IMR-90 (cell line): ENCODE results near the gene NUDT1. TPM values are rescaled to one million over a fixed set of nuclear protein-coding genes. Genes with fewer than 3 reads are reported as not detected.
A peak's percentile ranks its signal among the peaks of the same experiment; 100 is the strongest.

Experiments used
- ATAC-seq: fragments of 200-7000 bp; cut with Tn5 transposase; 2 replicates; pipeline ENCODE4 v1.9.1; 2020; ENCODE audit warnings: low read depth, mild to moderate bottlenecking, moderate library complexity
- BruUV-seq: library from RNA; stranded (reverse); fragments of 400-500 nt; replicated peaks from 2 replicates; lab custom pipeline; 2021; lab: Mats Ljungman, UMichigan
- CTCF ChIA-PET: fragments of 300-600 bp; formaldehyde crosslinking; extraction: SDS; loops from one replicate; lab custom pipeline; 2021; ENCODE audit warnings: antibody characterized with exemption; lab: Yijun Ruan, JAX
- POLR2A ChIA-PET: fragments of 300-600 bp; sonication (Branson Sonifier 250); formaldehyde crosslinking; loops from one replicate; lab custom pipeline; 2022; ENCODE audit warnings: antibody characterized with exemption; ENCODE audit not compliant: unreplicated experiment; lab: Charles Lee
- DNase-seq: peaks from one replicate; pipeline ENCODE4 v3.0.0; 2013
- H2AFZ ChIP-seq: replicated peaks from 2 replicates; pipeline ENCODE3; 2013; ENCODE audit warnings: low read length, mild to moderate bottlenecking; ENCODE audit not compliant: poor library complexity
- H2AK5ac ChIP-seq: 2 replicates; pipeline ENCODE4 v1.6.1; 2013; ENCODE audit warnings: low read depth, low read length, inconsistent platforms
- H2AK9ac ChIP-seq: replicated peaks from 2 replicates; pipeline ENCODE3; 2013; ENCODE audit warnings: mild to moderate bottlenecking, low read depth, low read length, moderate library complexity; ENCODE audit not compliant: poor library complexity
- H2BK120ac ChIP-seq: 2 replicates; pipeline ENCODE4 v1.6.1; 2013; ENCODE audit warnings: low read depth, low read length, inconsistent platforms
- H2BK15ac ChIP-seq: 3 replicates; pipeline ENCODE4 v1.6.1; 2013; ENCODE audit warnings: low read depth, low read length, inconsistent platforms
- H2BK20ac ChIP-seq: 2 replicates; pipeline ENCODE4 v1.6.1; 2013; ENCODE audit warnings: low read depth, mild to moderate bottlenecking, inconsistent platforms, low read length, moderate library complexity
- H2BK5ac ChIP-seq: 2 replicates; pipeline ENCODE4 v1.6.1; 2013; ENCODE audit warnings: mild to moderate bottlenecking, low read depth, low read length, inconsistent platforms; ENCODE audit not compliant: poor library complexity, severe bottlenecking
- H3K14ac ChIP-seq: replicated peaks from 2 replicates; pipeline ENCODE4 v1.6.1; 2013; ENCODE audit warnings: low read depth, low read length, inconsistent platforms
- H3K18ac ChIP-seq: 2 replicates; pipeline ENCODE4 v1.6.1; 2013; ENCODE audit warnings: low read depth, low read length, control low read depth
- H3K23ac ChIP-seq: 2 replicates; pipeline ENCODE4 v1.6.1; 2013; ENCODE audit warnings: low read depth, low read length, inconsistent platforms
- H3K27ac ChIP-seq: 2 replicates; pipeline ENCODE4 v1.5.1; 2013; ENCODE audit warnings: mild to moderate bottlenecking, control low read depth, low read length; ENCODE audit not compliant: insufficient read depth
- H3K27me3 ChIP-seq: 2 replicates; pipeline ENCODE4 v1.6.1; 2013; ENCODE audit warnings: low read length; ENCODE audit not compliant: control insufficient read depth, insufficient read depth
- H3K36me3 ChIP-seq: 2 replicates; pipeline ENCODE4 v1.6.1; 2013; ENCODE audit warnings: low read length, mixed read lengths; ENCODE audit not compliant: control insufficient read depth, insufficient read depth
- H3K4ac ChIP-seq: 2 replicates; pipeline ENCODE4 v1.6.1; 2013; ENCODE audit warnings: low read depth, low read length, inconsistent platforms
- H3K4me1 ChIP-seq: 2 replicates; pipeline ENCODE4 v1.6.1; 2013; ENCODE audit warnings: low read length, mixed read lengths; ENCODE audit not compliant: control insufficient read depth, insufficient read depth
- H3K4me2 ChIP-seq: 2 replicates; pipeline ENCODE4 v1.6.1; 2013; ENCODE audit warnings: low read depth, mild to moderate bottlenecking, control low read depth, low read length, moderate library complexity
- H3K4me3 ChIP-seq: 2 replicates; pipeline ENCODE4 v1.5.1; 2013; ENCODE audit warnings: low read depth, mild to moderate bottlenecking, control low read depth, low read length, moderate library complexity; ENCODE audit not compliant: insufficient read depth
- H3K56ac ChIP-seq: 2 replicates; pipeline ENCODE4 v1.6.1; 2013; ENCODE audit warnings: low read length, inconsistent platforms; ENCODE audit not compliant: insufficient read depth; ENCODE audit errors: extremely low read depth
- H3K79me1 ChIP-seq, 2 experiments: 2 replicates each; pipeline ENCODE4 v1.6.1; 2013; ENCODE audit warnings: low read length in 2 of 2, inconsistent platforms in 1 of 2, low read depth in 1 of 2
- H3K9ac ChIP-seq: 2 replicates; pipeline ENCODE4 v1.6.1; 2013; ENCODE audit warnings: low read depth, low read length, control low read depth
- H3K9me1 ChIP-seq: 2 replicates; pipeline ENCODE4 v1.6.1; 2013; ENCODE audit warnings: low read length, inconsistent platforms; ENCODE audit not compliant: insufficient read depth
- H3K9me3 ChIP-seq: 2 replicates; pipeline ENCODE4 v1.6.1; 2013; ENCODE audit warnings: low read length; ENCODE audit not compliant: control insufficient read depth, insufficient read depth
- H4K20me1 ChIP-seq: 2 replicates; pipeline ENCODE4 v1.6.1; 2013; ENCODE audit warnings: low read length, inconsistent platforms; ENCODE audit not compliant: insufficient read depth
- H4K5ac ChIP-seq: 2 replicates; pipeline ENCODE4 v1.6.1; 2013; ENCODE audit warnings: mild to moderate bottlenecking, low read depth, low read length, control low read depth
- H4K8ac ChIP-seq, 2 experiments: 2 replicates each; pipeline ENCODE4 v1.6.1; 2013; ENCODE audit warnings: low read depth in 2 of 2, low read length in 2 of 2, control low read depth in 1 of 2, inconsistent platforms in 1 of 2
- H4K91ac ChIP-seq: 2 replicates; pipeline ENCODE4 v1.6.1; 2013; ENCODE audit warnings: low read depth, low read length, inconsistent platforms; ENCODE audit not compliant: insufficient read depth
- CHD1 ChIP-seq: IDR thresholded peaks from 2 replicates; pipeline ENCODE4 v1.6.1; 2012; ENCODE audit warnings: low read depth, low read length, improper control_type of control experiment
- MAZ ChIP-seq: IDR thresholded peaks from 2 replicates; pipeline ENCODE4 v1.6.1; 2012; ENCODE audit warnings: low read depth, mild to moderate bottlenecking, low read length, improper control_type of control experiment, moderate library complexity, borderline replicate concordance
- MXI1 ChIP-seq: IDR thresholded peaks from 2 replicates; pipeline ENCODE4 v1.6.1; 2012; ENCODE audit warnings: low read depth, mild to moderate bottlenecking, low read length, moderate library complexity, borderline replicate concordance
- NFE2L2 ChIP-seq: fragments of 150-350 bp; IDR thresholded peaks from 2 replicates; pipeline ENCODE4 v1.6.1; 2016; ENCODE audit warnings: low read depth, mild to moderate bottlenecking, low read length
- POLR2A ChIP-seq: IDR thresholded peaks from 2 replicates; pipeline ENCODE4 v1.6.1; 2012; ENCODE audit warnings: mild to moderate bottlenecking, low read depth, low read length
- SMC3 ChIP-seq: fragments of 150-350 bp; IDR thresholded peaks from 2 replicates; pipeline ENCODE4 v1.6.1; 2016; ENCODE audit warnings: low read depth, mild to moderate bottlenecking, antibody characterized with exemption, low read length, moderate library complexity
- WGBS, 2 experiments: methylation state at CpG; one replicate each; pipeline versions ENCODE4 v1.1.5 to v1.1.7; 2013; ENCODE audit warnings: missing lambda C conversion rate in 2 of 2; ENCODE audit not compliant: insufficient read length in 1 of 2; ENCODE audit errors: extremely low coverage in 2 of 2; 5-methylcytosine and 5-hydroxymethylcytosine counted together
- dilution Hi-C: fragments of 300-500 bp; cut with HindIII; formaldehyde crosslinking; loops from one replicate; pipeline ENCODE4 v1.14.3; 2018; ENCODE audit warnings: low sequenced_read_pairs; ENCODE audit not compliant: unreplicated experiment
- in situ Hi-C: fragments of 300-500 bp; cut with MboI; formaldehyde crosslinking; loops from 3 replicates; pipeline ENCODE4 v1.14.3; 2019; ENCODE audit warnings: low sequenced_read_pairs, inconsistent platforms, mixed read lengths
- intact Hi-C: fragments of 100-400 bp; cut with micrococcal nuclease; formaldehyde crosslinking; loops from 2 replicates; pipeline ENCODE4 v1.10.0; 2022
- polyA plus RNA-seq, 3 experiments: library from polyadenylated mRNA; depleted of rRNA; stranded (reverse); fragments of >200 nt; gene quantifications; 2 replicates each; pipeline ENCODE4 v1.2.3, GENCODE V29; 2012; ENCODE audit warnings: low replicate concordance in 1 of 3
- total RNA-seq: library from RNA; depleted of rRNA; stranded (reverse); fragments of >200 nt; gene quantifications from 2 replicates; pipeline ENCODE4 v1.2.3, GENCODE V29; 2012

NUDT1 gene
- total and polyA plus RNA-seq, 2 of the 4 experiments (the other 2 are of a cell fraction): 33.4 to 49.1 TPM

GRCh38 chr7:2233926-2234325 is 8.1 kb upstream of the NUDT1 start:
- no peak for TF ChIP-seq MXI1
- TF ChIP-seq MAZ: no peak
- no peak for TF ChIP-seq NFE2L2
- no peak for TF ChIP-seq POLR2A
- TF ChIP-seq SMC3: no peak
- TF ChIP-seq CHD1: no peak
- Histone ChIP-seq H3K18ac (no peak overlapping the region), H4K5ac (no peak overlapping the region), H3K14ac (no peak overlapping the region), H3K9ac (no peak overlapping the region), H2AK5ac (no peak overlapping the region), H3K9me3 (no peaks in the 10 kb centered on the region), H3K4me3 (no peak overlapping the region), H2BK120ac (no peak overlapping the region), H4K8ac (no peak overlapping the region), H4K91ac (no peak overlapping the region), H3K4me1 (peaks cover 3% of the 10 kb centered on the region), H3K79me1 (peaks cover 18 to 49% of the 10 kb centered on the region in 2 experiments), H3K27me3 (no peaks in the 10 kb centered on the region), H3K36me3 (peaks cover 33% of the 10 kb centered on the region), H2BK20ac (no peak overlapping the region), H3K27ac (no peak overlapping the region), H3K23ac (no peak overlapping the region), H3K56ac (no peak overlapping the region), H4K20me1 (no peaks in the 10 kb centered on the region; the same call in 1 of the 2 replicates), H2AFZ (no peak overlapping the region), H3K4me2 (no peak overlapping the region), H2BK15ac (no peak overlapping the region), H2BK5ac (no peak overlapping the region), H2AK9ac (no peak overlapping the region), H3K4ac (no peak overlapping the region), H3K9me1 (peaks cover 5% of the 10 kb centered on the region; the same call in 1 of the 2 replicates)
- POLR2A ChIA-PET: interaction anchor here (0.7 kb wide), 1 partner anchor 60 kb away, joined by 6 read pairs; no protein-coding TSS in a partner anchor
- BruUV-seq: no TSS peak
- no CpG with 5 or more reads among the region's 3 CpGs for WGBS, 2 experiments
- CTCF ChIA-PET: interaction anchor here (1.1 kb wide), 1 partner anchor 114 kb away, joined by 3 read pairs; no protein-coding TSS in a partner anchor
- dilution Hi-C loops: no loop called here
- DNase-seq (peak; percentile 39), ATAC-seq (no peak)
- intact Hi-C loops: no loop called here
- in situ Hi-C loops: no loop called here
